Esophagus muscularis mucosa (tissue), 4 donors: ENCODE data around the gene DNLZ. TPM values are rescaled to one million over a fixed set of nuclear protein-coding genes. Genes with fewer than 3 reads are reported as not detected.

Experiments
- DNase-seq: peaks from one replicate; pipeline ENCODE4 v3.0.0-alpha.2; 2017; ENCODE audit errors: extremely low spot score
- H3K27ac ChIP-seq, 4 donors: fragments of 200-600 bp; sonication (generic); replicated peaks in 1 of 4; 1 replicate in 3 of 4; 2 replicates in 1 of 4; pipeline ENCODE4 v1.5.1; 2016 to 2019; ENCODE audit warnings: mild to moderate bottlenecking in 1 of 4
- H3K27me3 ChIP-seq, 4 donors: fragments of 200-600 bp; sonication (generic); one replicate each; pipeline versions ENCODE4 v1.5.1 to v1.6.0; 2016 to 2019
- H3K36me3 ChIP-seq, 4 donors: fragments of 200-600 bp; sonication (generic); one replicate each; pipeline ENCODE4 v1.5.1; 2016 to 2019
- H3K4me1 ChIP-seq, 4 donors: fragments of 200-600 bp; sonication (generic); one replicate each; pipeline ENCODE4 v1.5.1; 2016 to 2019
- H3K4me3 ChIP-seq, 4 donors: fragments of 200-600 bp; sonication (generic); 1 replicate in 2 of 4; 2 replicates in 2 of 4; pipeline ENCODE4 v1.5.1; 2016 to 2019; ENCODE audit warnings: mild to moderate bottlenecking in 4 of 4, moderate library complexity in 1 of 4
- H3K9me3 ChIP-seq, 4 donors: fragments of 200-600 bp; sonication (generic); 1 replicate in 3 of 4; 2 replicates in 1 of 4; pipeline ENCODE4 v1.5.1; 2016 to 2019
- EP300 ChIP-seq: sonication (generic); formaldehyde crosslinking; IDR thresholded peaks from one replicate; pipeline ENCODE4 v1.6.1; 2017; ENCODE audit warnings: antibody characterized with exemption
- POLR2A ChIP-seq: fragments of 450-650 bp; IDR thresholded peaks from one replicate; pipeline ENCODE4 v1.6.1; 2017; ENCODE audit warnings: antibody characterized with exemption, moderate library complexity, mild to moderate bottlenecking, low read depth
- POLR2AphosphoS5 ChIP-seq, 2 donors: sonication (generic); formaldehyde crosslinking; IDR thresholded peaks; one replicate each; pipeline ENCODE4 v1.6.1; 2017; ENCODE audit warnings: antibody characterized with exemption in 2 of 2
- WGBS: methylation state at CpG from one replicate; pipeline ENCODE4 v1.1.5; 2018; 5-methylcytosine and 5-hydroxymethylcytosine counted together
- intact Hi-C: fragments of 100-400 bp; cut with DNase I; formaldehyde crosslinking; loops from one replicate; pipeline ENCODE4 v1.15.1; 2023
- total RNA-seq, 4 donors: library from RNA; depleted of rRNA; stranded (reverse); fragments of >200 nt; gene quantifications; one replicate each; pipeline versions ENCODE4 v1.1.0 to v1.2.1, GENCODE V29; 2016
- TF ChIP-seq, protein P1 (sequence below), 3 experiments: fragments of 200-600 bp in 2 of 3; fragments of 450-650 bp in 1 of 3; sonication (generic) in 2 of 3; IDR thresholded peaks; one replicate each; pipeline ENCODE4 v1.5.1; 2017 to 2019; ENCODE audit warnings: antibody characterized with exemption in 3 of 3, mild to moderate bottlenecking in 2 of 3, moderate library complexity in 1 of 3

The DNLZ gene
- total RNA-seq, 4 donors from 2014 or later: 29.5 to 41.3 (median 35.8) TPM

- intact Hi-C loops: loop anchor here (5.0 kb wide), 1 partner anchor 60 kb away; no protein-coding TSS in a partner anchor
- H3K36me3 ChIP-seq: peaks cover 33 to 71% (median 67%) of the 10 kb centered on the region in 4 donors
- H3K27ac ChIP-seq: no peak overlapping the region
- no peak for TF ChIP-seq EP300
- no peak for TF ChIP-seq POLR2A
- TF ChIP-seq, protein P1, sequence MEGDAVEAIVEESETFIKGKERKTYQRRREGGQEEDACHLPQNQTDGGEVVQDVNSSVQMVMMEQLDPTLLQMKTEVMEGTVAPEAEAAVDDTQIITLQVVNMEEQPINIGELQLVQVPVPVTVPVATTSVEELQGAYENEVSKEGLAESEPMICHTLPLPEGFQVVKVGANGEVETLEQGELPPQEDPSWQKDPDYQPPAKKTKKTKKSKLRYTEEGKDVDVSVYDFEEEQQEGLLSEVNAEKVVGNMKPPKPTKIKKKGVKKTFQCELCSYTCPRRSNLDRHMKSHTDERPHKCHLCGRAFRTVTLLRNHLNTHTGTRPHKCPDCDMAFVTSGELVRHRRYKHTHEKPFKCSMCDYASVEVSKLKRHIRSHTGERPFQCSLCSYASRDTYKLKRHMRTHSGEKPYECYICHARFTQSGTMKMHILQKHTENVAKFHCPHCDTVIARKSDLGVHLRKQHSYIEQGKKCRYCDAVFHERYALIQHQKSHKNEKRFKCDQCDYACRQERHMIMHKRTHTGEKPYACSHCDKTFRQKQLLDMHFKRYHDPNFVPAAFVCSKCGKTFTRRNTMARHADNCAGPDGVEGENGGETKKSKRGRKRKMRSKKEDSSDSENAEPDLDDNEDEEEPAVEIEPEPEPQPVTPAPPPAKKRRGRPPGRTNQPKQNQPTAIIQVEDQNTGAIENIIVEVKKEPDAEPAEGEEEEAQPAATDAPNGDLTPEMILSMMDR (IDR thresholded peaks at IDR 0.05): no peak
- TF ChIP-seq POLR2AphosphoS5 (IDR thresholded peaks at IDR 0.05): no peak
- peaks cover 18 to 25% (median 24%) of the 10 kb centered on the region in 4 donors for H3K4me1 ChIP-seq
- 77% methylated on average over 3 of the region's 6 CpGs for WGBS
- H3K27me3 ChIP-seq: no peaks in the 10 kb centered on the region
- H3K4me3 ChIP-seq: no peak overlapping the region
- no peak for DNase-seq
- no peaks in the 10 kb centered on the region for H3K9me3 ChIP-seq
Measured at GRCh38 chr9:136397643-136398042, 34.1 kb upstream of the DNLZ start.

DNA sequence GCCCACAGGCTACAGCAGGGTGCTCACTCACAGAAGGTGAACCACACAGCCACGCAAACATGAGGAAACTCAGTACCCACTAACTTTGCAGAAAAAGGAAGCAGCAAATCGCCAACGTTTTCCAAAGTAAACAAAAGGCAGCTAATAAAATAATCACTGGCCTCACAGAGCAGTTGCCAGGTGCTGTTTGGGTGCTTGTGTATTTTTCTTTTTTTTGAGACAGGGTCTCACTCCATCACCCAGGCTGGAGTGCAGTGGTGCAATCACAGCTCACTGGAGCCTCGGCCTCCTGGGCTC is 32.6 kb upstream of the DNLZ start:
- H3K27ac ChIP-seq: no peak overlapping the region
- TF ChIP-seq POLR2AphosphoS5 (IDR thresholded peaks at IDR 0.05) (no peak), EP300 (no peak), POLR2A (no peak)
- TF ChIP-seq, protein P1 (IDR thresholded peaks at IDR 0.05): no peak
- no peaks in the 10 kb centered on the region for H3K27me3 ChIP-seq
- no peaks in the 10 kb centered on the region for H3K9me3 ChIP-seq
- WGBS: 67% methylated on average over 4 of the region's 4 CpGs
- no peak overlapping the region for H3K4me3 ChIP-seq
- intact Hi-C loops: loop anchor here (5.0 kb wide), 1 partner anchor 59 kb away; no protein-coding TSS in a partner anchor
- H3K4me1 ChIP-seq: peaks cover 18 to 25% (median 24%) of the 10 kb centered on the region in 4 donors
- H3K36me3 ChIP-seq: peaks cover 48 to 75% (median 71%) of the 10 kb centered on the region in 4 donors
- DNase-seq: no peak

GRCh38 chr9:136395345-136396218 is 32.0 kb upstream of the DNLZ start:
- peaks cover 49 to 79% (median 74%) of the 10 kb centered on the region in 4 donors for H3K36me3 ChIP-seq
- peaks cover 16 to 23% (median 21%) of the 10 kb centered on the region in 4 donors for H3K4me1 ChIP-seq
- intact Hi-C loops: loop anchor here (5.0 kb wide), 1 partner anchor 58 kb away; no protein-coding TSS in a partner anchor
- no peak overlapping the region for H3K4me3 ChIP-seq
- H3K27me3 ChIP-seq: no peaks in the 10 kb centered on the region
- 91% methylated on average over 18 of the region's 26 CpGs for WGBS
- no peak overlapping the region for H3K27ac ChIP-seq
- H3K9me3 ChIP-seq: no peaks in the 10 kb centered on the region
- no peak for DNase-seq
- TF ChIP-seq EP300: no peak

GRCh38 chr9:136395020-136395340 is 31.4 kb upstream of the DNLZ start:
- no peak for DNase-seq
- no peaks in the 10 kb centered on the region for H3K27me3 ChIP-seq
- TF ChIP-seq EP300 (no peak), POLR2A (no peak), POLR2AphosphoS5 (IDR thresholded peaks at IDR 0.05) (no peak)
- TF ChIP-seq, protein P1 (IDR thresholded peaks at IDR 0.05): no peak
- intact Hi-C loops: loop anchor here (5.0 kb wide), 1 partner anchor 58 kb away; no protein-coding TSS in a partner anchor
- H3K27ac ChIP-seq: no peak overlapping the region
- H3K9me3 ChIP-seq: no peaks in the 10 kb centered on the region
- WGBS: 97% methylated on average over 11 of the region's 13 CpGs
- H3K4me3 ChIP-seq: no peak overlapping the region
- peaks cover 12 to 18% (median 17%) of the 10 kb centered on the region in 4 donors for H3K4me1 ChIP-seq
- peaks cover 49 to 84% (median 76%) of the 10 kb centered on the region in 4 donors for H3K36me3 ChIP-seq

DNA sequence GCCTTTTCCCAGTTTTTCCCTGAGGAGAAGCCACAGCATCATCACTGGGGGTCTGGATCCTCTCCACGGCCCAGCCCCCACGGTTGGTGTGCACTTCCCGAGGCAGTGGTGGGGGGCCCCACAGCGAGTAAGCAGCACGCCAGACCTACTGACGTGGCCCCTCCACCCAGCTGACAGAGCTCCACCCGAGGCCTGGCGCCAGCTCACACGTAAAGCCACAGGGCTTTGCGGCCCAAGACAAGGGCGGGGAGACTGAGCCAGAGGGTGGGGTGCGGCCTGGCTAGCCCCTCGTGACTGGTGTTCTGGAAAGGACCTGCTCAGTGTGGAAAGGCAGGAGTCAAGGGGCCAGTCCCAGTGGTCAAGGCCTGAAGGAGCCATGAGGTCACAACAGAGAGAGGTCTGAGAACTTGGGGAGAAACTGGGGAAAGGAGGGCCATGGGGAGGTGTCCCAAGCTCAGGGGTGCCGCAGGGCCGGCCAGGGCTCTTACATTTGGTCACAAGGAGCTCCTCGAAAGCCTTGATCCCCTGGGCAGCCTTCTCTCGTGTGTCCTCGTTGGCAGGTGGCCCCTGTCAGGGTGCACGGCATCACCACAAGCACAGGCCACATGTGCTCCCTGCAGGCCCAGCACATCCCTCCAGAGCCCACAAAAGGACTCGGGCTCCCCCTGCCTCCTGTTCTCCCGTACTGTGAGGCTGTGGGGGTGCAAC is 30.9 kb upstream of the DNLZ start:
- Histone ChIP-seq H3K4me3 (no peak overlapping the region), H3K9me3 (no peaks in the 10 kb centered on the region), H3K4me1 (peaks cover 12 to 15% (median 15%) of the 10 kb centered on the region in 4 donors), H3K36me3 (peaks cover 49 to 89% (median 81%) of the 10 kb centered on the region in 4 donors), H3K27me3 (no peaks in the 10 kb centered on the region), H3K27ac (no peak overlapping the region)
- WGBS: 92% methylated on average over 9 of the region's 21 CpGs
- TF ChIP-seq POLR2AphosphoS5 (IDR thresholded peaks at IDR 0.05): no peak
- intact Hi-C loops: loop anchor here (5.0 kb wide), 1 partner anchor 57 kb away; no protein-coding TSS in a partner anchor
- DNase-seq: no peak
